Liver (tissue), 9 donors: ENCODE measurements around the gene SLCO4A1. TPM values are rescaled to one million over a fixed set of nuclear protein-coding genes. Genes with fewer than 3 reads are reported as not detected.
A peak's percentile ranks its signal among the peaks of the same experiment; 100 is the strongest.

Source experiments
- DNase-seq: peaks from one replicate; pipeline ENCODE4 v3.0.0-alpha.2; 2017; ENCODE audit warnings: low spot score
- H3K27ac ChIP-seq, 2 donors: one replicate each; pipeline ENCODE4 v1.7.0; 2013; ENCODE audit warnings: inconsistent platforms in 2 of 2, low read length in 2 of 2, control low read depth in 1 of 2, low read depth in 1 of 2, mild to moderate bottlenecking in 1 of 2
- H3K27me3 ChIP-seq, 4 donors: one replicate each; pipeline versions ENCODE4 v1.6.1 to v1.7.0; 2013; ENCODE audit warnings: low read length in 3 of 4, inconsistent platforms in 1 of 4, mild to moderate bottlenecking in 1 of 4, moderate library complexity in 1 of 4; ENCODE audit not compliant: control insufficient read depth in 4 of 4, insufficient read depth in 4 of 4
- H3K36me3 ChIP-seq, 4 donors: one replicate each; pipeline versions ENCODE4 v1.6.1 to v1.7.0; 2013; ENCODE audit warnings: low read length in 3 of 4, mild to moderate bottlenecking in 3 of 4, low read depth in 1 of 4, moderate library complexity in 1 of 4; ENCODE audit not compliant: control insufficient read depth in 4 of 4, insufficient read depth in 3 of 4
- H3K4me1 ChIP-seq, 4 donors: one replicate each; pipeline versions ENCODE4 v1.6.1 to v1.7.0; 2013; ENCODE audit warnings: low read length in 3 of 4, mild to moderate bottlenecking in 3 of 4, moderate library complexity in 1 of 4; ENCODE audit not compliant: control insufficient read depth in 4 of 4, insufficient read depth in 4 of 4
- H3K4me3 ChIP-seq, 3 donors: one replicate each; pipeline versions ENCODE4 v1.6.1 to v1.7.0; 2013; ENCODE audit warnings: low read length in 3 of 3, control low read depth in 1 of 3, low read depth in 1 of 3, mild to moderate bottlenecking in 1 of 3
- H3K9ac ChIP-seq, 2 donors: one replicate each; pipeline ENCODE4 v1.7.0; 2013; ENCODE audit warnings: low read length in 2 of 2, mild to moderate bottlenecking in 2 of 2, moderate library complexity in 2 of 2, control low read depth in 1 of 2, low read depth in 1 of 2
- H3K9me3 ChIP-seq, 4 donors: one replicate each; pipeline versions ENCODE4 v1.6.1 to v1.7.0; 2013; ENCODE audit warnings: low read length in 3 of 4; ENCODE audit not compliant: control insufficient read depth in 4 of 4
- ATF3 ChIP-seq: IDR thresholded peaks from 2 replicates; pipeline ENCODE4 v1.6.1; 2016; ENCODE audit warnings: antibody characterized with exemption
- CTCF ChIP-seq: fragments of 150-350 bp; IDR thresholded peaks from 2 replicates; pipeline ENCODE4 v1.5.1; 2017; ENCODE audit warnings: improper control_type of control experiment, low read depth, low read length; ENCODE audit not compliant: missing input control
- EGR1 ChIP-seq, 2 donors: IDR thresholded peaks; 2 replicates each; pipeline ENCODE4 v1.6.1; 2016 to 2018; ENCODE audit warnings: antibody characterized with exemption in 2 of 2, low read depth in 2 of 2
- FOXA1 ChIP-seq: IDR thresholded peaks from 2 replicates; pipeline ENCODE4 v1.6.1; 2016; ENCODE audit warnings: antibody characterized with exemption
- FOXA2 ChIP-seq: IDR thresholded peaks from 2 replicates; pipeline ENCODE4 v1.6.1; 2016; ENCODE audit warnings: antibody characterized with exemption
- GABPA ChIP-seq, 2 donors: IDR thresholded peaks in 1 of 2; conservative IDR thresholded peaks in 1 of 2; 2 replicates each; pipeline ENCODE4 v1.6.1; 2016; ENCODE audit warnings: antibody characterized with exemption in 2 of 2, mild to moderate bottlenecking in 1 of 2, moderate library complexity in 1 of 2
- HNF4A ChIP-seq, 2 donors: conservative IDR thresholded peaks; 2 replicates each; pipeline ENCODE4 v1.6.1; 2016; ENCODE audit warnings: antibody characterized with exemption in 2 of 2, mild to moderate bottlenecking in 2 of 2
- HNF4G ChIP-seq: IDR thresholded peaks from 2 replicates; pipeline ENCODE4 v1.6.1; 2016; ENCODE audit warnings: antibody characterized with exemption
- MAX ChIP-seq: IDR thresholded peaks from 2 replicates; pipeline ENCODE4 v1.6.1; 2016; ENCODE audit warnings: antibody characterized with exemption
- NR2F2 ChIP-seq: IDR thresholded peaks from 2 replicates; pipeline ENCODE4 v1.6.1; 2016; ENCODE audit warnings: antibody characterized with exemption
- RAD21 ChIP-seq, 2 donors: IDR thresholded peaks; 2 replicates each; pipeline ENCODE4 v1.6.1; 2016; ENCODE audit warnings: antibody characterized with exemption in 2 of 2, mild to moderate bottlenecking in 2 of 2
- RXRA ChIP-seq, 2 donors: IDR thresholded peaks; 2 replicates each; pipeline ENCODE4 v1.6.1; 2017 to 2018; ENCODE audit warnings: antibody characterized with exemption in 2 of 2, mild to moderate bottlenecking in 1 of 2
- SP1 ChIP-seq: IDR thresholded peaks from 2 replicates; pipeline ENCODE4 v1.6.1; 2018; ENCODE audit warnings: antibody characterized with exemption, mild to moderate bottlenecking
- TAF1 ChIP-seq: conservative IDR thresholded peaks from 2 replicates; pipeline ENCODE4 v1.6.1; 2016; ENCODE audit warnings: antibody characterized with exemption, mild to moderate bottlenecking
- YY1 ChIP-seq: IDR thresholded peaks from 2 replicates; pipeline ENCODE4 v1.6.1; 2016; ENCODE audit warnings: antibody characterized with exemption, mild to moderate bottlenecking
- ZBTB33 ChIP-seq: IDR thresholded peaks from 2 replicates; pipeline ENCODE4 v1.6.1; 2016; ENCODE audit warnings: antibody characterized with exemption
- WGBS: extraction: QIAGEN DNeasy Blood & Tissue Kit; methylation state at CpG from one replicate; pipeline ENCODE4 v1.1.7; 2013; 5-methylcytosine and 5-hydroxymethylcytosine counted together
- polyA plus RNA-seq, 2 donors: library from polyadenylated mRNA; stranded (reverse) in 1 of 2; unstranded in 1 of 2; fragments of 200-250 nt in 1 of 2; fragments of >200 nt in 1 of 2; fragmentation: Nextera tagmentation in 1 of 2; extraction: Ambion mirVana in 1 of 2; gene quantifications; one replicate each; pipeline versions ENCODE4 v1.2.1 to v1.2.3, GENCODE V29; 2013 to 2015
- total RNA-seq, 2 donors: library from RNA; depleted of rRNA; stranded (reverse); fragments of >200 nt; gene quantifications; one replicate each; pipeline ENCODE4 v1.2.3, GENCODE V29; 2014
- donor health status: healthy.
- donor health status: healthy.
- donor health status: healthy.
- donor health status: healthy.
- donor health status: healthy.

SLCO4A1 gene
- total RNA-seq = 1 to 10 TPM; 1.7 to 3.5 TPM
- polyA plus RNA-seq = 1 to 10 TPM; 1.3 to 4.3 TPM

- 2% methylated on average over 82 of the region's 82 CpGs for WGBS
- H3K4me1 ChIP-seq = peaks cover 4 to 21% (median 9%) of the 10 kb centered on the region in 4 donors
- TF ChIP-seq YY1 (no peak), FOXA1 (no peak), GABPA (IDR thresholded peaks at IDR 0.05 in 1 of 2, conservative IDR thresholded peaks at IDR 0.05 in 1 of 2) (no peak), CTCF (no peak), SP1 (no peak), ATF3 (no peak), FOXA2 (no peak), RXRA (IDR thresholded peaks at IDR 0.05) (no peak)
- no peak within 1 kb of the TSS for H3K27ac ChIP-seq
- peak within 1 kb of the TSS in 2 of 3 donors; percentile 43 to 47 for H3K4me3 ChIP-seq
- peak; percentile 69 for DNase-seq
- H3K9me3 ChIP-seq = no peaks in the 10 kb centered on the region
- H3K27me3 ChIP-seq = peaks cover 0 to 2% (median 0%) of the 10 kb centered on the region in 4 donors
- H3K9ac ChIP-seq = no peak within 1 kb of the TSS
- no peaks in the 10 kb centered on the region for H3K36me3 ChIP-seq
Observed at GRCh38 chr20:62642051-62642665, at the start of gene SLCO4A1. SLCO4A1 (plus strand) TSS chr20:62642503; CDS start chr20:62656455, 13,952 bp downstream.

- no peaks in the 10 kb centered on the region for H3K9me3 ChIP-seq
- 77% methylated on average over 11 of the region's 11 CpGs for WGBS
- DNase-seq = no peak
- TF ChIP-seq FOXA1 (no peak), HNF4A (conservative IDR thresholded peaks at IDR 0.05) (no peak), YY1 (no peak), EGR1 (IDR thresholded peaks at IDR 0.05; ENCODE audit: low read depth in 2 of 2) (no peak), GABPA (IDR thresholded peaks at IDR 0.05 in 1 of 2, conservative IDR thresholded peaks at IDR 0.05 in 1 of 2) (no peak), FOXA2 (no peak), HNF4G (no peak), RXRA (IDR thresholded peaks at IDR 0.05) (no peak), TAF1 (no peak), RAD21 (IDR thresholded peaks at IDR 0.05) (no peak), CTCF (no peak), ATF3 (no peak), ZBTB33 (no peak), NR2F2 (no peak), MAX (no peak)
- no peak overlapping the region for H3K4me3 ChIP-seq
- peaks cover 0 to 3% (median 0%) of the 10 kb centered on the region in 4 donors for H3K27me3 ChIP-seq
- no peak overlapping the region for H3K27ac ChIP-seq
- H3K4me1 ChIP-seq = no peaks in the 10 kb centered on the region
- H3K36me3 ChIP-seq = no peaks in the 10 kb centered on the region
- H3K9ac ChIP-seq = no peak overlapping the region
Observed at GRCh38 chr20:62592506-62593177, 49.7 kb upstream of the SLCO4A1 start.
